PC-9 (cell line): ENCODE measurements around the gene MAP10. TPM values are rescaled to one million over a fixed set of nuclear protein-coding genes. Genes with fewer than 3 reads are reported as not detected.

Experiments
- BruUV-seq: library from RNA; stranded (reverse); fragments of 400-500 nt; replicated peaks from 2 replicates; lab custom pipeline; 2021; lab: Mats Ljungman, UMichigan
- CTCF ChIA-PET: fragments of 300-600 bp; sonication (Branson Sonifier 250); formaldehyde crosslinking; loops from one replicate; lab custom pipeline; 2022; ENCODE audit warnings: antibody characterized with exemption; lab: Charles Lee
- POLR2A ChIA-PET: fragments of 300-600 bp; sonication (Branson Sonifier 250); formaldehyde crosslinking; loops from one replicate; lab custom pipeline; 2022; ENCODE audit warnings: antibody characterized with exemption; ENCODE audit not compliant: unreplicated experiment; lab: Charles Lee
- DNase-seq, 2 experiments: peaks; one replicate each; pipeline versions ENCODE4 v3.0.0 to v3.0.0-alpha.2; 2015 to 2022; ENCODE audit warnings: mixed read lengths in 1 of 2
- H2AFZ ChIP-seq: fragments of 200-600 bp; sonication (generic); 2 replicates; pipeline ENCODE4 v1.8.1; 2017; ENCODE audit warnings: antibody characterized with exemption
- H3F3A ChIP-seq: fragments of 200-600 bp; sonication (generic); 2 replicates; pipeline ENCODE4 v1.8.1; 2017; ENCODE audit warnings: antibody characterized with exemption, mild to moderate bottlenecking, low read depth; ENCODE audit not compliant: insufficient read depth
- H3K27ac ChIP-seq: fragments of 200-600 bp; sonication (generic); 2 replicates; pipeline ENCODE4 v1.6.1; 2016; ENCODE audit warnings: mixed run types
- H3K27me3 ChIP-seq: fragments of 200-600 bp; sonication (generic); 2 replicates; pipeline ENCODE4 v1.6.1; 2016; ENCODE audit warnings: low read depth, mixed run types; ENCODE audit not compliant: insufficient read depth
- H3K36me3 ChIP-seq: fragments of 200-600 bp; sonication (generic); 2 replicates; pipeline ENCODE4 v1.6.1; 2016; ENCODE audit warnings: low read depth, mixed run types
- H3K4me1 ChIP-seq: fragments of 200-600 bp; sonication (generic); replicated peaks from 2 replicates; pipeline ENCODE4 v1.6.1; 2016; ENCODE audit warnings: mixed run types; ENCODE audit not compliant: insufficient read depth
- H3K4me2 ChIP-seq: fragments of 200-600 bp; sonication (generic); 2 replicates; pipeline ENCODE4 v1.6.1; 2017; ENCODE audit warnings: mixed run types
- H3K4me3 ChIP-seq: fragments of 200-600 bp; sonication (generic); 2 replicates; pipeline ENCODE4 v1.6.1; 2016; ENCODE audit warnings: mixed run types
- H3K79me2 ChIP-seq: fragments of 200-600 bp; sonication (generic); 2 replicates; pipeline ENCODE4 v1.6.1; 2017; ENCODE audit warnings: low read depth, mixed run types
- H3K9me2 ChIP-seq: fragments of 200-600 bp; sonication (generic); 2 replicates; pipeline ENCODE4 v1.8.1; 2017; ENCODE audit warnings: mild to moderate bottlenecking; ENCODE audit not compliant: insufficient read depth
- H3K9me3 ChIP-seq: fragments of 200-600 bp; sonication (generic); 2 replicates; pipeline ENCODE4 v1.8.1; 2016; ENCODE audit warnings: low read depth; ENCODE audit not compliant: insufficient read depth
- H4K20me1 ChIP-seq: fragments of 200-600 bp; sonication (generic); 2 replicates; pipeline ENCODE4 v1.8.1; 2017; ENCODE audit not compliant: insufficient read depth
- CTCF ChIP-seq: fragments of 200-600 bp; sonication (generic); conservative IDR thresholded peaks from 2 replicates; pipeline ENCODE4 v1.6.1; 2017; ENCODE audit warnings: mixed run types, antibody characterized with exemption, mild to moderate bottlenecking, moderate library complexity
- EZH2 ChIP-seq: fragments of 200-600 bp; sonication (generic); IDR thresholded peaks from 2 replicates; pipeline ENCODE4 v1.8.0; 2017; ENCODE audit warnings: antibody characterized with exemption, low read depth
- intact Hi-C: fragments of 100-400 bp; cut with micrococcal nuclease; formaldehyde crosslinking; loops from one replicate; pipeline ENCODE4 v1.10.0; 2022; ENCODE audit not compliant: unreplicated experiment
- total RNA-seq: library from RNA; stranded (reverse); gene quantifications from 2 replicates; pipeline ENCODE4 v1.2.3, GENCODE V29; 2021

Gene MAP10
- total RNA-seq, 1 experiment from 2014 or later: 0.13 TPM

DNA sequence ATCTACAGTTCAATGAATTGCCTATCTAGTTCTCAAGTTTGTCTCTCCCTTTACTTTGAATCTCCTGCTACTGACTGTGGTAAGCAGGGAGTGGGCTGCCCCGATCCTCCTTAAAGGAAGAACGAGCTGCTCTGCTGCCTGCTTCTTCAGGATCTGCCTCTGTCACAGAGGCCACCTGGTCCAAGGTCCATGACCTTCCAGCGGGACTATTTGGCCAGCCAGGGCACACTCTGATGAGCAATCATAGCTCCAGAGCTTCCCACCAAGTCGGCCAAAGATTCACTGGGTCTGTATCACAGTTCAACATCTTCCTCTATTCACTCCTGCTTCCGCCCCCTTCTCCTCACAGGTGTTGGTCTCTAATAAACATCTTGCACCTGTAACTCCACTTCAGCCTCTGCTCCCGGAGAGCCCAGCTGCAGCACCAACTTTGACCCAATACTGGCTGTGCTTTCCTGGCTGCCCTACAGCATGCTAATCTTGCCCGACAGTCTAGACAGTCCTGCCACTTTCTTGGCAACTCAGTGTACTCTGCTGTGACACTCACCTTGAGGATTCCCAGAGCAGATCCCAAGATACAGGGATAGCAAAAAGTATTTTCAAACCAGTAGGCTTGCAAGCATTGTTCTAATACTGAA, 16.9 kb upstream of the MAP10 start:
- Histone ChIP-seq H3K4me1 (no peaks in the 10 kb centered on the region), H4K20me1 (no peaks in the 10 kb centered on the region), H3K27ac (no peak overlapping the region), H3K27me3 (no peaks in the 10 kb centered on the region), H2AFZ (no peak overlapping the region), H3K36me3 (no peaks in the 10 kb centered on the region), H3K9me3 (no peaks in the 10 kb centered on the region), H3K9me2 (no peaks in the 10 kb centered on the region; the same call in 1 of the 2 replicates), H3K4me3 (no peak overlapping the region), H3K4me2 (no peak overlapping the region), H3K79me2 (no peaks in the 10 kb centered on the region), H3F3A (no peaks in the 10 kb centered on the region)
- no TSS peak for BruUV-seq
- no peak for DNase-seq
- TF ChIP-seq CTCF (no peak), EZH2 (no peak)
- CTCF ChIA-PET: no interaction called here
- POLR2A ChIA-PET: no interaction called here
- intact Hi-C loops: no loop called here

- H3K79me2 ChIP-seq: no peaks in the 10 kb centered on the region
- no peak overlapping the region for H3K27ac ChIP-seq
- H3F3A ChIP-seq: no peaks in the 10 kb centered on the region
- POLR2A ChIA-PET: no interaction called here
- DNase-seq: no peak
- intact Hi-C loops: no loop called here
- H3K9me2 ChIP-seq: no peaks in the 10 kb centered on the region; the same call in 1 of the 2 replicates
- no peaks in the 10 kb centered on the region for H4K20me1 ChIP-seq
- CTCF ChIA-PET: no interaction called here
- TF ChIP-seq CTCF: no peak
- no peak for TF ChIP-seq EZH2
- no peak overlapping the region for H2AFZ ChIP-seq
- no peaks in the 10 kb centered on the region for H3K4me1 ChIP-seq
- no TSS peak for BruUV-seq
- H3K4me3 ChIP-seq: no peak overlapping the region
- H3K27me3 ChIP-seq: no peaks in the 10 kb centered on the region
- H3K4me2 ChIP-seq: no peak overlapping the region
- no peaks in the 10 kb centered on the region for H3K9me3 ChIP-seq
- no peaks in the 10 kb centered on the region for H3K36me3 ChIP-seq
Measured at GRCh38 chr1:232789651-232790050, 15.6 kb upstream of the MAP10 start.

DNA sequence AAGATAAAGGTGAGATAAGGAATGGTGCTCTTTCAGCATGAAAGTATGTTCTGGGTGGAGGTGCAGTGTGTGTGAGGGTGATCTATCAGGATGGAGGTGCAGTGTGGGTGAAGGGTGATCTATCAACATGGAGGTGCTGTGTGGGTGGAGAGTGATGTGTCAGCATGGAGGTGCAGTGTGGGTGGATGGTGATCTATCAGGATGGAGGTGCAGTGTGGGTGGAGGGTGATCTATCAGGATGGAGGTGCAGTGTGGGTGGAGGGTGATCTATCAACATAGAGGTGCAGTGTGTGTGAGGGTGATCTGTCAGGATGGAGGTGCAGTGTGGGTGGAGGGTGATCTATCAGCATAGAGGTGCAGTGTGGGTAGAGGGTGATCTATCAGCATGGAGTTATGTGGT, 12.3 kb upstream of the MAP10 start:
- TF ChIP-seq CTCF: no peak
- no peak for TF ChIP-seq EZH2
- ChIA-PET POLR2A (no interaction called here), CTCF (no interaction called here)
- H2AFZ ChIP-seq: no peak overlapping the region
- no peaks in the 10 kb centered on the region for H3F3A ChIP-seq
- no peak overlapping the region for H3K4me2 ChIP-seq
- H3K27ac ChIP-seq: no peak overlapping the region
- no TSS peak for BruUV-seq
- no peaks in the 10 kb centered on the region for H3K4me1 ChIP-seq
- no peaks in the 10 kb centered on the region for H3K79me2 ChIP-seq
- no peak for DNase-seq
- no peaks in the 10 kb centered on the region for H4K20me1 ChIP-seq
- H3K9me2 ChIP-seq: no peaks in the 10 kb centered on the region; the same call in 1 of the 2 replicates
- no peaks in the 10 kb centered on the region for H3K27me3 ChIP-seq
- H3K4me3 ChIP-seq: no peak overlapping the region
- no peaks in the 10 kb centered on the region for H3K9me3 ChIP-seq
- H3K36me3 ChIP-seq: no peaks in the 10 kb centered on the region
- intact Hi-C loops: no loop called here
